Dendritic cell treated with granulocyte-macrophage colony-stimulating factor and Interleukin-4, amounts not matched to agents 40 ng/mL and 50 ng/mL, for 4 days (primary cell): Measurements from ENCODE around the gene PSPN.

Experiments used
- H3K27ac Mint-ChIP-seq: one replicate; pipeline ENCODE4 v1.8.0; 2022; ENCODE audit warnings: mild to moderate bottlenecking, mixed read lengths
- H3K27me3 Mint-ChIP-seq: one replicate; pipeline ENCODE4 v1.8.0; 2022; ENCODE audit warnings: mild to moderate bottlenecking, mixed read lengths
- H3K36me3 Mint-ChIP-seq: one replicate; pipeline ENCODE4 v1.8.0; 2022; ENCODE audit warnings: low read depth, mixed read lengths
- H3K4me1 Mint-ChIP-seq: one replicate; pipeline ENCODE4 v1.8.0; 2022; ENCODE audit warnings: low read depth, mixed read lengths
- H3K4me3 Mint-ChIP-seq: one replicate; pipeline ENCODE4 v1.8.0; 2022; ENCODE audit warnings: mild to moderate bottlenecking, moderate library complexity, mixed read lengths
- H3K9me3 Mint-ChIP-seq: one replicate; pipeline ENCODE4 v1.8.0; 2022; ENCODE audit warnings: mixed read lengths
- intact Hi-C: fragments of 100-400 bp; cut with micrococcal nuclease; formaldehyde crosslinking; loops from one replicate; pipeline ENCODE4 v1.15.0; 2022

The PSPN gene

DNA sequence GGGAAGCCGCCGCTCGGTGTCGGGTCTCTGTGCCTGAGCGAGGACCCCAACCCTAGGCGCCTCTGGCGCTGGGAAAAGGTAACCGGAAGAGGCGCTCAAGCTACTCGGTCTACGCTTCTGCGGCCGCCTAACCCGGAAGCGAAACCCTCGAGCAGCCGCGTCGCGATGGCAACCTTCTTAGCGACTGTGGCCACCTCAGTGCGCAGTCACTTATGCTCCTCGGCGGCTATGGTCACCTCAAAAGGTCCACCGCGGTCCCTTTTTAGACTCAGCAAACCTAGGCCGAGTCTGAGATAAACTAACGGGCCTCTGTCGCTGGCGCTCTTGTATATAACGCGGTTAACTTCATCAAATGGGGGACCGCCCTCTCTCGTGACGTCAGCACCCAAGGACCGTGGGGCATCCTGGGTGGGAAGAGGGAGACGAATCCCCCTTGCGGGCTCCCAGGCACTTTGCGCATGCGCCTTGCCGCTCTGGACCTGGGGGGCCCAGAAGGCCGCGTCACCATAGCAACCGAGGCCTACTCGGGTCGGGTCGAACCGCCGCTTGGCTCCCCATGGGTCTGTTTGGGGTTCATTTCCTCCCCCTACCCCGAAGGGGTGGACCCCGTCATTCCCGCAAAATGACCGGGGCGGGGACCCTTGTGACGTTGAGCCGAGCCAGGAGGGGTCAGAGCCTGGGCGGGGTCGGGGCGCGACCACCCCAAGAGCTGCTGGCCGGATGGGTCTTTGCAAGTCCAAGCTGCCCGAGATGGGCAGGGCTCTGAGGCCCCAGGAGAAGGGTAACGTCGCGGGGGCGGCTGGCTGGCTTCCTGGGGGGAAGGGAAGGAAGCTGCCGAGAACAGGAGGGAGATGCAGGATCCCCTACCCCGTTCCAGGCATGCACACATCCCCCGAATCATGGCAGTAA lies 17.6 kb upstream of the PSPN start, which contains the start of gene GTF2F1:
TSS of gene GTF2F1 (minus strand) at position 91 of the 909 bp plus-strand sequence. CDS start 169 bp downstream, outside the sequence.
- H3K4me3 Mint-ChIP-seq, result peak within 1 kb of the TSS; percentile 97
- no peaks in the 10 kb centered on the region for H3K27me3 Mint-ChIP-seq
- peaks cover 56% of the 10 kb centered on the region for H3K36me3 Mint-ChIP-seq
- no peaks in the 10 kb centered on the region for H3K9me3 Mint-ChIP-seq
- intact Hi-C loops, result loop anchor here (1.0 to 2.0 kb wide), 2 partner anchors 20 to 31 kb away; partner anchors contain the start of gene KHSRP
- peak within 1 kb of the TSS; percentile 97 for H3K27ac Mint-ChIP-seq
- peaks cover 36% of the 10 kb centered on the region for H3K4me1 Mint-ChIP-seq

DNA sequence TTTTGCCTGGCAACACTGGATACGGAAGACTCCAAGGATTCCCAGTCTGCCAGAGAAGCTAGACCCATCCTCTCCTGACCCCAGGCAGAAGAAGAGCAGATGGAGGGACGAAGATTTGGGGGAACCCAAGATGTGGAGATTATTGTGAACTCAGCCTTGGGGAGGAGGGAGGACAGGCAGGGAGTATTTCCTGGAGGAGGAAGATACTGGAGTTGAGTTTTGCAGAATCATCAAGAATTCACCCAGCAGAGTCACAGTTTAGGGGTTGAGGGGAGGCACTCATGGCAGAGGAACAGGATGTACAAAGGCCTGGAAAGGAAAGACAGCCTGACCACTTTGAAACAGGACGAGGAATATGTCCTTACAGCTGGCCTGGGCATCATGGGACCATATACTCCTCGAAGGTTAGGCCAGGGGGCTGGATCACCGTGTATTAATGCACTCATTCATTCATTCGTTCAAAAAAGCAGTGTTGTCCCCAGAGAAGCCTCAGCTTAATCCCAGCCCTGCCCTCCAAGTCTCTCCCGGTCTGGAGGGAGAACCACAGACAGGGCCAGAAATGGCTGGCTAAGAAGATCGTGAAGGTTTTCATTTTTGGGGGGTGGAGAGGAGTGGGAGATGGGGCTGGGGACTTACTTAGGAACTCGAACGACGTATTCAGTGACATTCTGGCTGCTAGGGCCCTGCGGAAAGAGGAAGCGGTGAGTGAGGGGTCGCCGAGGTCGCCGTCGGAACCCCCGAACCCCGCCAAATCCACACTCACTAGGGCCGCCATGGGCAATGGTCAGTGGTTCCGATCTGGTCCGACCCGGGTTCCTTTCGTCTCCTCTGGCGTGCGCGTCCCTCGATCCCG lies 16.7 kb upstream of the PSPN start:
- H3K4me3 Mint-ChIP-seq, result peak overlapping the region; percentile 97

GRCh38 chr19:6387372-6387771 lies 11.6 kb upstream of the PSPN start:
- H3K4me3 Mint-ChIP-seq, result no peak overlapping the region
- no peaks in the 10 kb centered on the region for H3K9me3 Mint-ChIP-seq
- H3K4me1 Mint-ChIP-seq, result peaks cover 21% of the 10 kb centered on the region
- H3K27ac Mint-ChIP-seq, result no peak overlapping the region
- H3K27me3 Mint-ChIP-seq, result no peaks in the 10 kb centered on the region
- intact Hi-C loops, result no loop called here
- peaks cover 95% of the 10 kb centered on the region for H3K36me3 Mint-ChIP-seq

More for the DNA sequence above, 16.7 kb upstream of the PSPN start:
- H3K9me3 Mint-ChIP-seq, result no peaks in the 10 kb centered on the region
- peaks cover 39% of the 10 kb centered on the region for H3K4me1 Mint-ChIP-seq
- H3K27me3 Mint-ChIP-seq, result no peaks in the 10 kb centered on the region
- H3K27ac Mint-ChIP-seq, result peak overlapping the region; percentile 97
- intact Hi-C loops, result loop anchor here (1.0 to 2.0 kb wide), 2 partner anchors 19 to 32 kb away; partner anchors contain the start of gene KHSRP
- peaks cover 64% of the 10 kb centered on the region for H3K36me3 Mint-ChIP-seq

DNA sequence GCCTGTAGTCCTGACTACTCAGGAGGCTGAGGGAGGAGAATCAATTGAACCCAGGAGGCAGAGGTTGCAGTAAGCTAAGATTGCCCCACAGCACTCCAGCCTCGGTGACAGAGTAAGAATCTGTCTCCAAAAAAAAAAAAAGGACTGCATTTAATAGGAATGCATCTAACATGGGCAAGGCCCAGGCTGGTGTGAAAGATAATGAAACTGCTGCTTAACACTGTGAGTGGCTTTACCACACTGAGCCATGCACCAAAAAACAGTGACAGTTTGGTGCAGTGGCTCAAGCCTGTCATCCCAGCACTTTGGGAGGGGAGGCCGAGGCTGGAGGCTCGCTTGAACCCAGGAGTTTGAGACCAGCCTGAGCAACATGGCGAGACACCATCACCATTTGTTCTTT lies 8.6 kb upstream of the PSPN start:
- H3K27ac Mint-ChIP-seq, result no peak overlapping the region
- H3K27me3 Mint-ChIP-seq, result no peaks in the 10 kb centered on the region
- peaks cover 6% of the 10 kb centered on the region for H3K4me1 Mint-ChIP-seq
- peaks cover 18% of the 10 kb centered on the region for H3K9me3 Mint-ChIP-seq
- peaks cover 98% of the 10 kb centered on the region for H3K36me3 Mint-ChIP-seq
- intact Hi-C loops, result no loop called here
- no peak overlapping the region for H3K4me3 Mint-ChIP-seq

DNA sequence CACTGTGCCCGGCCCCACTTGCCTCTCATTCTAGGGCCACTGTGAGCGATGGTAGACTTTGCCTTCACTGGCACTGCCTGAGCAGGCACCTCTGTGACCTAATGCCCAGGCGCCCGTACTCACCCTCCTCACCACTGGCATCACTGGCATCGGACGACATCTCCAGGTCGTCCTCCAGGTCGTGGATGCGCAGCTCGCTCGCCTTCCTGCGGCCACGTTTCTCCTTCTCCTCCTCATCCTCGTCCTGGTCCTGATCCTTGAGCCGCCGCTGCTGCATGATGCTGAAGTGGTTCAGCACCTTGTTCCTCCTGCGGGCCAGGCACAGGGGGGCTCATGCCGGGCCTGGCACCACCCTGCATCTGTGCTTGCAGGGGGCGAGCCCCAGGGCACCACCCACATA lies 7.5 kb upstream of the PSPN start:
- intact Hi-C loops, result no loop called here
- peaks cover 3% of the 10 kb centered on the region for H3K4me1 Mint-ChIP-seq
- no peaks in the 10 kb centered on the region for H3K27me3 Mint-ChIP-seq
- H3K27ac Mint-ChIP-seq, result no peak overlapping the region
- no peak overlapping the region for H3K4me3 Mint-ChIP-seq
- H3K36me3 Mint-ChIP-seq, result peaks cover 98% of the 10 kb centered on the region
- H3K9me3 Mint-ChIP-seq, result peaks cover 18% of the 10 kb centered on the region

DNA sequence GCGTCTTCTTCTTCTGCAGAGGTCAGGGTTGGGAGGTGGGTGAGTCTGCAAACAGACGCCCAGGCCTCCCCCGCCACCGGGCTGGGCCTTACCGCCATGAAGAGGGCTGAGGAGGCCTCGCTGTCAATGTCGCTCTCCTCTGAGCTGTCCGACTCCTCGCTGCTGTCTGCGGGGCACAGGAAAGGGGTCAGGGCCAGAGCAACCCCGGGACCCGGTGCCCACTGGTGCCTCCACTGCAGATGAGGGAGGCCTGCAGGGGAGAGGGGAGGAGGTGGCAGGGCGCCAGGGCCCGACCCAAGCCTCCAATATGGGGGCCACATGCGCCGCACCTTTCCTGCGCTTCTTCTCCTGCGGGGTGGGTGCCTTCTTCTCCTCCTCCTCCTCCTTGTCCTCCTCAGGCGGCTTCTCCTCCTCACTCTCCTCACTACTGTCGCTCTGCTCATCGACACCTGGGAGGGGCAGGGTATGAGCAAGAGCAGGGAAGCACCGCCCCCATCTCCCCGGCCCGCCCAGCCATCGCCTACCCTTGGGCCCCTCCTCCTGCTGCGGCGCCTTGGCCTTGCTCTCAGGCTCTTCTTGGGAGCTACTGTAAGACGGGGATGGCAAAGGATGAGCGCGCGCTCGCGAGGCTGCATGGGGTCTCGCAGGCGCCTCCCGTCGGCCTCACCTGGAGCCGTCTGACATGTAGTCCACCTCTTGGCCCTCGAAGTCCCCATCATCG lies 5.5 kb upstream of the PSPN start:
- intact Hi-C loops, result no loop called here
- Mint-ChIP-seq H3K4me3 (no peak overlapping the region), H3K9me3 (peaks cover 18% of the 10 kb centered on the region), H3K27me3 (no peaks in the 10 kb centered on the region), H3K36me3 (peaks cover 86% of the 10 kb centered on the region), H3K27ac (no peak overlapping the region), H3K4me1 (no peaks in the 10 kb centered on the region)

DNA sequence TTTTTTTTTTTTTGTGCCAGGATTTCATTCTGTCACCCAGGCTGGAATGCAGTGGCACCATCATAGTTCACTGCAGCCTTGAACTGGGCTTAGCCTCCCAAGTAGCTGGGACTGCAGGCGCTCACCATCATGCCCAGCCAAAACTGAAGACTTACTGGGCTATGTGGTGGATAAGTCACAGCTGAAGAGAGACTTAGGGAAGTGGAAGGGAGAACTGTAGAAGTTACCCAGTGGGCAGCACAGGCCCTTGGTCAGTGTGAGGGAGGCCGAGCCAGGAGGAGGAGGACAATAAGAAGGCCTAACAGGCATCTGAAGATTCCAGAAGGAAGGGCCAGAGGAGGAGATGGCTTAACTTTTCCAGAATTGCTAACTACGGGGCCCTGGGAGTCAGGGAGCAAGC lies 4.0 kb upstream of the PSPN start:
- H3K27ac Mint-ChIP-seq, result no peak overlapping the region
- H3K4me3 Mint-ChIP-seq, result no peak overlapping the region

GRCh38 chr19:6378486-6378885 lies 2.8 kb upstream of the PSPN start:
- no peak overlapping the region for H3K4me3 Mint-ChIP-seq
- peaks cover 88% of the 10 kb centered on the region for H3K36me3 Mint-ChIP-seq
- no peaks in the 10 kb centered on the region for H3K27me3 Mint-ChIP-seq
- intact Hi-C loops, result no loop called here
- peaks cover 6% of the 10 kb centered on the region for H3K4me1 Mint-ChIP-seq
- no peak overlapping the region for H3K27ac Mint-ChIP-seq
- H3K9me3 Mint-ChIP-seq, result peaks cover 18% of the 10 kb centered on the region

More for the DNA sequence above, 4.0 kb upstream of the PSPN start:
- Mint-ChIP-seq H3K9me3 (peaks cover 18% of the 10 kb centered on the region), H3K36me3 (peaks cover 86% of the 10 kb centered on the region), H3K27me3 (no peaks in the 10 kb centered on the region), H3K4me1 (no peaks in the 10 kb centered on the region)
- intact Hi-C loops, result no loop called here

GRCh38 chr19:6378041-6378440 lies 2.3 kb upstream of the PSPN start:
- no peaks in the 10 kb centered on the region for H3K27me3 Mint-ChIP-seq
- no peak overlapping the region for H3K4me3 Mint-ChIP-seq
- intact Hi-C loops, result no loop called here
- H3K27ac Mint-ChIP-seq, result no peak overlapping the region
- peaks cover 8% of the 10 kb centered on the region for H3K4me1 Mint-ChIP-seq
- H3K9me3 Mint-ChIP-seq, result peaks cover 18% of the 10 kb centered on the region
- H3K36me3 Mint-ChIP-seq, result peaks cover 83% of the 10 kb centered on the region

DNA sequence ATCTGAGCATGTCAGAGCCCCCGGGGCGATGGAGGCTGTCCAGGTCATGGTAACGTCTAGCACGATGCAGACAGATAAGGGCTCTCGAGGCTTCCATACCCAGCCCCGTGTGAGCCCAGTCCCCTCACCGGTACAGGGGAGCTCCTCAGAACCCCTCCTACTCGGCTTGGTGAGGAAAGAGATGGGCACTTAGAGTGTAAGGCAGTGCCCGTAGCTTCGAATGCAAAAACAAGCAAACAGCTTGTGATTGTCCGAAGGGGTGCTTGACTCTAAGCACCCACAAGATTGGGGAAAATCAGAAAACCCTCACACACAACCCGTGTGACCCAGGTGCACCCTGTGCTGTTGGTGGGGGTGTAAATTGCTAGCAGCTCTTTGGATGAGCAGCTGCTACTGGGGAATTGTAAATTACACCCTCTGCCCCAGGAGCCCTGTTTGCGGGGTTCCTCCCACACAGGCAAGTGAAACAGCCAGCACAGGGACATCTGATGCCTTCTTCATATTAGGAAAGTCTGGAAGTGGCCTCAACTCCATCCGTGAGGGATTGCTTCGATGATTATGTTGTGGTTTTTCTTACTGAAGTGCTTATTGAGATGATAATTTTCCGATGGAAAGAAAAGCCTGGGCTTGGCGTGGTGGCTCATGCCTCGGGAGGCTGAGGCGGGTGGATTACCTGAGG lies 918 bp upstream of the PSPN start:
- intact Hi-C loops, result no loop called here
- Mint-ChIP-seq H3K4me1 (peaks cover 14% of the 10 kb centered on the region), H3K27me3 (no peaks in the 10 kb centered on the region), H3K36me3 (peaks cover 76% of the 10 kb centered on the region), H3K4me3 (no peak overlapping the region), H3K9me3 (peaks cover 18% of the 10 kb centered on the region), H3K27ac (no peak overlapping the region)

GRCh38 chr19:6374711-6375410 lies 872 bp downstream of the PSPN start:
- intact Hi-C loops, result loop anchor here (5.0 kb wide), 1 partner anchor 47 kb away; the partner anchor contains the start of gene KHSRP
- peak overlapping the region; percentile 12 for H3K27ac Mint-ChIP-seq
- H3K4me1 Mint-ChIP-seq, result peaks cover 16% of the 10 kb centered on the region

DNA sequence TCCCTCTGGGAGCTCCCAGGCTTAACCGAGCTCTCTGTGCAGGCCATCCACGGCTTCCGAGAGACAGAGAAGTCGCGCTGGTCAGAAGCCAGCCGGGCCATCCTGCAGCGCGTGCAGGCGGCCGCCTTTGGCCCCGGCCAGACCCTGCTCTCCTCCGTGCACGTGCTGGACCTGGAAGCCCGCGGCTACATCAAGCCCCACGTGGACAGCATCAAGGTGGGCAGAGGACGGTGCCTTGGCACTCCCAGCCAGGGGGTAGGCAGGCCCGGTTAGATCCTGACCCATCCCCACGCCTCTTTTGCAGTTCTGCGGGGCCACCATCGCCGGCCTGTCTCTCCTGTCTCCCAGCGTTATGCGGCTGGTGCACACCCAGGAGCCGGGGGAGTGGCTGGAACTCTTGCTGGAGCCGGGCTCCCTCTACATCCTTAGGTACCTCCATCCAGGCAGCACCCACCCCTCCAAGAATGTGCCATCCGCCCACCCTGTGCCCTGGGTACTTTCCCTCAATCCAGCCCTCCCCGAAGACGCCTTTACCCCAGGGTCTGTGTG lies 1.5 kb downstream of the PSPN start:
- no peak overlapping the region for H3K4me3 Mint-ChIP-seq
- intact Hi-C loops, result loop anchor here (5.0 kb wide), 1 partner anchor 48 kb away; the partner anchor contains the start of gene KHSRP
- H3K36me3 Mint-ChIP-seq, result peaks cover 58% of the 10 kb centered on the region
- H3K27me3 Mint-ChIP-seq, result no peaks in the 10 kb centered on the region
- peak overlapping the region; percentile 12 for H3K27ac Mint-ChIP-seq
- no peaks in the 10 kb centered on the region for H3K9me3 Mint-ChIP-seq
- H3K4me1 Mint-ChIP-seq, result peaks cover 22% of the 10 kb centered on the region

More at GRCh38 chr19:6374711-6375410, 872 bp downstream of the PSPN start:
- Mint-ChIP-seq H3K9me3 (peaks cover 3% of the 10 kb centered on the region), H3K4me3 (no peak overlapping the region), H3K27me3 (no peaks in the 10 kb centered on the region), H3K36me3 (peaks cover 58% of the 10 kb centered on the region)
